Measurements from ENCODE around the gene GABRP.

GRCh38 chr5:170843870-170844269 lies 60.3 kb downstream of the GABRP start:
- TF ChIP-seq EZH2 (IDR thresholded peaks at IDR 0.05; ENCODE audit: low read length): no peak
- no peak for TF ChIP-seq CTCF (optimal IDR thresholded peaks at IDR 0.05 in 1 of 3, IDR thresholded peaks at IDR 0.05 in 1 of 3, conservative IDR thresholded peaks at IDR 0.05 in 1 of 3; ENCODE audit: extremely low read depth in 1 of 3, insufficient read depth in 2 of 3, low read length in 3 of 3)
